ENCODE results near the gene KLHL35.

KLHL35 gene

GRCh38 chr11:75440960-75441803, 8.2 kb upstream of the KLHL35 start:
- no peak for DNase-seq

GRCh38 chr11:75439495-75440120, 6.6 kb upstream of the KLHL35 start:
- no peak for DNase-seq

DNA sequence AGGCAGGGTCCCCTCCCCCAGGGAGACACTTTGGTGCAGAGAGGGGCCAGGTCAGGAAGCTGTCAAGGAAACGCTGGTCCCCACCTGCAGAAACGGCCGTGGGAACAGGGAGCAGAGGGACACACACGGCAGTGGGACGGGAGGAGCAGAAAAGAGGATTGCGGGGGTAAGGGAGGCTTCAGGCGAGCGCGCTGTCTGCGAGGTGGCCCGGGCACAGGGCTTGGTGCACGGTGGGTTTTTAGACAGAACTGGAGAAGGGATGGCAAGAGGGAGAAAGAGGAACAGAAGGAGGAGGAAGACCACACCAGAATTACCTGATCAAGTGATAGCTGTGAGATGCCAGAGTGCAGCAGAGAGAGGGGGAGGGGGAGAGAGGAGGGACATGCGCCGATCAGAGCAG, 6.0 kb upstream of the KLHL35 start:
- DNase-seq, result no peak

DNA sequence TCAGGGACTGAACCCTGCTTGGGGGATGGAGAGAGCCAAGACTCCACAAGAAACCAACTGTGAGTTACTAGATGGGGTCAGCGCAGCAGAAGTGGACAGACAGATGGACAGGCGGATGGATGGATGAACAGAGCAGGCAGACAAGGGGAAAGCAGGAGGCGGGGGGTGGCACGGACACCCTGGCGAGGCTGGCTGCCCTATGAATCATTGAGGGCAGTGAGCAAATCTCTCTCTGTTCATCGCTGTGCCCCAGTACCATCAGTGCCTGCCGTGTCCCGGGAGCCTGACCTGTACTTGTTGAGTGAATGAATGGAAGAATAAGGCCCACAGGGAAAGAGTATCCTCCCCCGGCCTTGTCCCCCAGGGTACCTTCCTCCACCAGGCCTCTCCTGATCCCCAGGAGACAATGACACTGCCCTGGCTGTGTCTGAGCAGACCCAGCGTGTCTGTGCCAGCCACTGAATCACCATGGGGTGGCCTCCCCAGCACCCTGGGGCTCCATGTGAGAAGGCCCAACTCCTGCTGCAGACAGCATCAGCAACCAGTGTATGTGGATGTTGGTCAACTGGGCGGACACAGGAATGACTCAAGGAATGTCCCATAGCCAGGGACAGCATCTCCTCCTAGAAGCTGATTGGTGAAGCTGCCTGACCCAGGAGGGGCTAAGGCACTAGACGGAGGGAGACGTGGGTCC, 5.1 kb upstream of the KLHL35 start:
- no peak for DNase-seq

DNA sequence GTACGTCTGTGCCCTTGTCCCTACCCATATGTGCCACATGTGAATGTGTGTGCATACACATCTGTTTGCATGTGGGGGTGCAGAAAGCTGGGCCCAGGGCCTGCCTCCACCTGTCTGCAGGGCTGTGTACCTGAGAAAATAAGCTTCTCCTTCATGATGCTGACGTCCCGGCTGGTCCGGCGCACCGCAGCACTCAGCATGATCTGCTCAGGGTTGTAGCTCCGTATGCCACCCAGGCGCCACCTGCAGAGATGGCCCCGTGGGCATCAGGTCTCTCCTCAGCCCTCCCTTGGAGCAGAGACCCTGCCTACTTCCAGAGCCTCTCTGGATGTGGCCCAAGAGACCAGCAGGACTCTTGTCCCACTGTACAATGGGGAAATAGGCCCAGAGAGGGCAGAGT, 3.8 kb upstream of the KLHL35 start:
- no peak for DNase-seq

DNA sequence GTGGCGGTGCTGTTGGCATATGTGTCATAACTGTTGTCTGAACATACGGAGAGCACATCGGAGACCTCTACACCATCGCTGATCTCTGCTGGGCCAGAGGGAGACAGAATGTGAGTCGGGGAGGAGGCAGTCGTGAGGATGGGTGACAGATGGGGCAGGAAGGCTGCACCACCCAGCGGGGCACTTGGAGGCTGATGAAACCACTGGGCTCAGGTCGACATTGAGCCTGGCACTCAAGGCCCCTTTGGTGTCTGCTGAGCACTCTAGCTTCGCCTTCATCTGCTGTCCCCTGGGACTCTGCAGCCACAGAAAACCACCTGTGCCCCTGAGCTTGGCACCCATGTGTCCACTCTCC, 2.5 kb upstream of the KLHL35 start:
- DNase-seq, result peak; percentile 55

- DNase-seq, result peak; percentile 13
These were observed 2.0 kb upstream of the KLHL35 start for GRCh38 chr11:75434886-75435570.

DNA sequence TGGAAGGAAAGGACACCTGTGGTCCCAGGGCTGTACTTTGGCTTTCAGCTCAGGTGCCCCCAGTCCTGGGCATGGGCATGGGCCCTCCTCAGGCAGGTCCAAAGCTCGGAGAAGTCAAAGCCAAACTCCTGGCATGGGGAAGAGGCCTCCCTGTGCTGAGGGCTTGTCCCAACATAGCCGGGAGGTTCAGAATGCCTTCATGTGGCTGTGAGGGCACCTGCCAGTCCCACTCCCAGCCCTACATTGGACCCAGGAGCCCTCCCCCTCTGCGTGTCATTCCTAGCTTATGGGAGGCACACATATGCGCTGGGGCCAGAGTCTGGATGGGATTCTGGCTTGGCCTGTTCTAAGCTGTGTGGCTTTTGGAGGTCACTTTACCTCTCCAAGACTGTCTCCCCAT, 1.0 kb upstream of the KLHL35 start:
- no peak for DNase-seq

- no peak for DNase-seq
These were observed 440 bp upstream of the KLHL35 start for GRCh38 chr11:75433443-75433842.

DNA sequence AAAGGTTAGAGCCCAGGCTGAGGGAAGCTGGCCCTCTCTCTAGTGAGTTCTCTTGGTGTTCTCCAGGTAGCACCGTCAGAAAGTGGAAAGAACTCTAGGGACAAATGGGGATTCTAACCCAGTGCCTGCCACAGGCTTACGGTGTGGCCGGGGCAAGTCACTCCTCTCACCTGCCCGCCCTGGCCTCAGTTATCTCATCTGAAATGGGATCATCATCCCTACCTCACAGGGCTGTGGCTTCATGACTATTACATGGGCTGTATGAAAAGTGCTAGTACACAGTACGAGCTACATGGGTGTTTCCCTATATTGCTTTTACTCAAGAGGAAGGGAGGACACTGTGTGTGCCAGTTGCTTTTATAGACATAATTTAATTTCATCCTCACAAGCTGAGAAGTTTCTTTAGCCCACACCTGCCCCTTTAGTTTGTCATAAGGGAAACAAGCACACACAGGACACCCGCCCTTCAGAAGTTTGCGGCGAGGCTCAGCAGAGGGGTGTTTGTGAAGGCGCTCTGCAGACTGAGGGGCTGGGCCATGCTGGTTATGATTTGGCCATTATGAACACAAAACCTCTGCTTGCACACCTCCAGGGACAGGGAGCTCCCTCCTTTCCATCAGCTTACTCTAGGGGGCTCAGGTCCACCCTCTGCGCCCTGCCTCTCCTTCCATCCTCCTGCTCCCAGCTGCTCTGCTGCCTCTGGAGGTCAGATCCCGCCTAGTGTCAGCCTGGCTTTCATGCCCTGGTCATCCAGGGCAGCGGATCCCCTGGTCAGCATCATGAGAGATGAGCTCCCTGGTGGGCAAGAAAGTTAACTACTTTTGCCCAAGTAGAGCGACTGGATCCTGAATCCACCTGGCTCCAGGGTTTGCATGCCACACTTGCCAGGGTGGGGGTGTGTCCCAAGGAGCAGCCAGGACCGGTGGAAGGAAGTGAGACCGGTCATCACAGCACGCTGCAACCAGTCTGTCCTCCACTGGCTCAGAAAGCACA, 1.2 kb downstream of the KLHL35 start:
- DNase-seq, result no peak

- DNase-seq, result peak; percentile 75
These were observed 2.1 kb downstream of the KLHL35 start for GRCh38 chr11:75430714-75431532.

- DNase-seq, result peak; percentile 39
These were observed 2.9 kb downstream of the KLHL35 start for GRCh38 chr11:75429902-75430713.

- no peak for DNase-seq
These were observed 3.4 kb downstream of the KLHL35 start for GRCh38 chr11:75429641-75429901.

- no peak for DNase-seq
These were observed 3.9 kb downstream of the KLHL35 start for GRCh38 chr11:75428989-75429640.

DNA sequence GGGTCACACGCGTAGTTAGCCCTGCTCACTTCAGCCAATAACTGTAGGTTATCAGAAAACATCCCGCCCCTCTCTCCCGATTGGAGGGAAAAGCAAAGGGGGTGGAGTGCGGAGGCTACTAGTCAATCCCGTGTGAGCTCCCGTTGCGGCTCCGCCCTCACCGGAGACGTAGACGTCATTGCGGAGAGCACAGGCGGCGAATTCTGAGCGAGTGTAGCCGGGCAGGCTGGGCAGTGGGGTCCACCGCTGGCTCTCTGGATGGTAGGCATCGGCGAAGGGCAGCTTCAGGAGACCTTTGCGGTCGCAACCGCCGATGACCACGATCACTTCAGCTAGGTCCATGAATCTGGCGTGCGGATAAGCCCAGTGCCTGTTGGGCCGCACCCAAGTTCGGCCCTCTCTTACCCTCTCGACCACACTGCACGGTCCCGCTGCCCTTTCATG, 4.7 kb downstream of the KLHL35 start:
- no peak for DNase-seq

DNA sequence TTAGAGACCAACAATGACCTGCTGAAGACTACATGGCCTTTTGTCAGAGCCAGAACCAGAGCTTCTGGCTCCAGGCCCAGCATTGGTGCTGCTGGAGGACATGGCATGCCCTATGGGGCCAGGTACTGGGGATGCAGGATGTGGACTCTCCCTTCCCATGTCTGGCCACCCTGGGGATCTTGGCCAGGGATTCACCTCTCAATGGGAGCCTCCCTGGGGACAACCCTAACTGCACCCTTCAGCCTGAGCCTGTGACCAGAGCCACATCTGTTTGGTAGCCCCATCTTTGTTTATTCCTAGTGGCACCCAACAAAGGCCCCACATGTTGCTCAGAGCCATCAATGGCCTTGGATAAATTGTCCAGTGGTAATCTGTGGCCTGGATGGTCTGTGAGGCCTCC, 5.8 kb downstream of the KLHL35 start:
- DNase-seq, result no peak

- no peak for DNase-seq
These were observed 6.3 kb downstream of the KLHL35 start for GRCh38 chr11:75426720-75427086.

- DNase-seq, result no peak
These were observed 7.6 kb downstream of the KLHL35 start for GRCh38 chr11:75425422-75425821.

GRCh38 chr11:75424396-75424795, 8.6 kb downstream of the KLHL35 start:
- no peak for DNase-seq

- DNase-seq, result no peak
These were observed 9.3 kb downstream of the KLHL35 start for GRCh38 chr11:75423721-75424120.

Data from NCI-H2171 treated with DMSO at 0.1 percent for 48 hours (cell line).